Fibroblast of skin of abdomen (primary cell): ENCODE results near the gene ZNF467.
A peak's percentile ranks its signal among the peaks of the same experiment; 100 is the strongest.

Experiments used
- DNase-seq: peaks from one replicate; pipeline ENCODE4 v3.0.0-alpha.2; 2013

The ZNF467 gene

GRCh38 chr7:149725916-149726315 lies 47.5 kb downstream of the ZNF467 start:
- no peak for DNase-seq

GRCh38 chr7:149725426-149725821 lies 48.0 kb downstream of the ZNF467 start:
- DNase-seq = no peak

- no peak for DNase-seq
Observed at GRCh38 chr7:149724661-149725425, 48.5 kb downstream of the ZNF467 start.

GRCh38 chr7:149723795-149724495 lies 49.4 kb downstream of the ZNF467 start:
- no peak for DNase-seq

- DNase-seq = no peak
Observed at GRCh38 chr7:149723082-149723767, 50.2 kb downstream of the ZNF467 start.

- DNase-seq = no peak
Observed at GRCh38 chr7:149722356-149722957, 50.9 kb downstream of the ZNF467 start.

- no peak for DNase-seq
Observed at GRCh38 chr7:149721084-149721601, 52.2 kb downstream of the ZNF467 start.

GRCh38 chr7:149720372-149721083 lies 52.9 kb downstream of the ZNF467 start:
- DNase-seq = no peak

GRCh38 chr7:149719912-149720335 lies 53.5 kb downstream of the ZNF467 start:
- DNase-seq = no peak

- peak; percentile 64 for DNase-seq
Observed at GRCh38 chr7:149719050-149719899, 54.1 kb downstream of the ZNF467 start.

- DNase-seq = no peak
Observed at GRCh38 chr7:149718730-149719049, 54.7 kb downstream of the ZNF467 start.

GRCh38 chr7:149717481-149717880 lies 55.9 kb downstream of the ZNF467 start:
- no peak for DNase-seq

- no peak for DNase-seq
Observed at GRCh38 chr7:149716932-149717307, 56.5 kb downstream of the ZNF467 start.

- DNase-seq = no peak
Observed at GRCh38 chr7:149716007-149716931, 57.1 kb downstream of the ZNF467 start.

GRCh38 chr7:149715476-149715875 lies 57.9 kb downstream of the ZNF467 start:
- DNase-seq = no peak

GRCh38 chr7:149714910-149715471 lies 58.4 kb downstream of the ZNF467 start:
- DNase-seq = no peak
